ENCODE measurements around the gene GNAZ. TPM values are rescaled to one million over a fixed set of nuclear protein-coding genes. Genes with fewer than 3 reads are reported as not detected.

The GNAZ gene
- total and polyA plus RNA-seq, 5 experiments from 2014 or later = 0.30 to 0.68 (median 0.48) TPM; not detected in 2

- no peaks in the 10 kb centered on the region for H3K9me3 Mint-ChIP-seq
- peak overlapping the region; percentile 17 to 99 (median 96) for H3K27ac Mint-ChIP-seq
- no peaks in the 10 kb centered on the region for H3K27me3 Mint-ChIP-seq
- POLR2A ChIA-PET = interaction anchor here (0.7 to 2.8 kb wide), 5 partner anchors 21 to 387 kb away, joined by 3 to 12 read pairs (median 5); no protein-coding TSS in a partner anchor
- peak overlapping the region in 1 of 10 donors; percentile 18 for H3K4me3 Mint-ChIP-seq
- ATAC-seq (no peak), DNase-seq (no peak)
- H3K4me1 Mint-ChIP-seq = peaks cover 19 to 92% (median 74%) of the 10 kb centered on the region in 4 donors
- H3K36me3 Mint-ChIP-seq = no peaks in the 10 kb centered on the region
Observed at GRCh38 chr22:23140385-23140784, 70.1 kb downstream of the GNAZ start.

- H3K27ac Mint-ChIP-seq = peak overlapping the region; percentile 90 to 99 (median 98)
- no peaks in the 10 kb centered on the region for H3K27me3 Mint-ChIP-seq
- H3K9me3 Mint-ChIP-seq = no peaks in the 10 kb centered on the region
- H3K4me1 Mint-ChIP-seq = peaks cover 22 to 79% (median 68%) of the 10 kb centered on the region in 4 donors
- H3K4me3 Mint-ChIP-seq = peak overlapping the region; percentile 76 to 86 (median 82)
- H3K36me3 Mint-ChIP-seq = no peaks in the 10 kb centered on the region
- DNase-seq (no peak), ATAC-seq (no peak)
- POLR2A ChIA-PET = interaction anchor here (1.0 to 2.0 kb wide), 3 partner anchors 10 to 38 kb away, joined by 4 to 6 read pairs (median 5); partner anchors contain the start of gene BCR
Observed at GRCh38 chr22:23142546-23143105, 72.3 kb downstream of the GNAZ start.

GRCh38 chr22:23143119-23143518, 72.8 kb downstream of the GNAZ start:
- Mint-ChIP-seq H3K4me3 (peak overlapping the region in 7 of 10 donors; percentile 76 to 86 (median 81)), H3K9me3 (no peaks in the 10 kb centered on the region), H3K36me3 (no peaks in the 10 kb centered on the region), H3K4me1 (peaks cover 19 to 74% (median 64%) of the 10 kb centered on the region in 4 donors), H3K27ac (peak overlapping the region; percentile 77 to 99 (median 98)), H3K27me3 (no peaks in the 10 kb centered on the region)
- DNase-seq (no peak), ATAC-seq (no peak)
- POLR2A ChIA-PET = interaction anchor here (1.6 to 2.4 kb wide), 2 partner anchors 10 to 38 kb away, joined by 5 to 17 read pairs; partner anchors contain the start of gene BCR

- H3K9me3 Mint-ChIP-seq = no peaks in the 10 kb centered on the region
- peaks cover 17 to 61% (median 53%) of the 10 kb centered on the region in 4 donors for H3K4me1 Mint-ChIP-seq
- H3K4me3 Mint-ChIP-seq = peak overlapping the region; percentile 29 to 86 (median 80)
- H3K27ac Mint-ChIP-seq = peak overlapping the region; percentile 82 to 99 (median 96)
- POLR2A ChIA-PET = interaction anchor here (0.7 to 2.4 kb wide), 6 partner anchors 9 to 75 kb away, joined by 3 to 17 read pairs (median 4); partner anchors contain the start of gene GNAZ
- DNase-seq = no peak
- ATAC-seq = no peak
- H3K27me3 Mint-ChIP-seq = no peaks in the 10 kb centered on the region
- no peaks in the 10 kb centered on the region for H3K36me3 Mint-ChIP-seq
Observed at GRCh38 chr22:23144432-23144831, 74.1 kb downstream of the GNAZ start.

GRCh38 chr22:23144932-23145877, 74.9 kb downstream of the GNAZ start, which contains the start of gene RAB36:
TSS of gene RAB36 (plus strand) at chr22:23145477. CDS start at chr22:23146617, 1,140 bp downstream.
- H3K27me3 Mint-ChIP-seq = no peaks in the 10 kb centered on the region
- no peaks in the 10 kb centered on the region for H3K9me3 Mint-ChIP-seq
- ATAC-seq (peak; percentile 48), DNase-seq (peak; percentile 81 to 97 (median 90))
- peak within 1 kb of the TSS; percentile 82 to 99 (median 96) for H3K27ac Mint-ChIP-seq
- peak within 1 kb of the TSS; percentile 69 to 90 (median 82) for H3K4me3 Mint-ChIP-seq
- H3K4me1 Mint-ChIP-seq = peaks cover 21 to 55% (median 53%) of the 10 kb centered on the region in 4 donors
- peaks cover 0 to 4% (median 0%) of the 10 kb centered on the region in 3 donors for H3K36me3 Mint-ChIP-seq
- POLR2A ChIA-PET = interaction anchor here (0.6 to 2.4 kb wide), 8 partner anchors 8 to 425 kb away, joined by 3 to 17 read pairs (median 4); partner anchors contain the start of gene GNAZ

- Mint-ChIP-seq H3K4me1 (peaks cover 21 to 53% (median 47%) of the 10 kb centered on the region in 4 donors), H3K4me3 (peak overlapping the region; percentile 69 to 90 (median 82)), H3K36me3 (peaks cover 0 to 4% (median 0%) of the 10 kb centered on the region in 3 donors), H3K9me3 (no peaks in the 10 kb centered on the region), H3K27me3 (no peaks in the 10 kb centered on the region), H3K27ac (peak overlapping the region; percentile 82 to 99 (median 96))
- ATAC-seq (no peak), DNase-seq (peak in 1 of 10 donors; percentile 6)
- POLR2A ChIA-PET = interaction anchor here (1.2 to 2.4 kb wide), 3 partner anchors 7 to 13 kb away, joined by 3 to 17 read pairs (median 5); no protein-coding TSS in a partner anchor
Observed at GRCh38 chr22:23145878-23146470, 75.7 kb downstream of the GNAZ start.

- POLR2A ChIA-PET = interaction anchor here (1.2 to 1.4 kb wide), 2 partner anchors 9 to 14 kb away, joined by 3 to 5 read pairs; no protein-coding TSS in a partner anchor
- DNase-seq = no peak
- peak overlapping the region; percentile 82 to 99 (median 96) for H3K27ac Mint-ChIP-seq
- ATAC-seq = no peak
- H3K4me1 Mint-ChIP-seq = peaks cover 19 to 48% (median 40%) of the 10 kb centered on the region in 4 donors
- no peaks in the 10 kb centered on the region for H3K27me3 Mint-ChIP-seq
- H3K4me3 Mint-ChIP-seq = peak overlapping the region in 6 of 10 donors; percentile 30 to 71 (median 36)
- peaks cover 0 to 4% (median 0%) of the 10 kb centered on the region in 3 donors for H3K36me3 Mint-ChIP-seq
- no peaks in the 10 kb centered on the region for H3K9me3 Mint-ChIP-seq
Observed at GRCh38 chr22:23146478-23147205, 76.3 kb downstream of the GNAZ start.

- Mint-ChIP-seq H3K4me1 (peaks cover 15 to 40% (median 34%) of the 10 kb centered on the region in 4 donors), H3K27ac (peak overlapping the region; percentile 8 to 98 (median 46)), H3K4me3 (peak overlapping the region in 1 of 10 donors; percentile 16), H3K9me3 (no peaks in the 10 kb centered on the region), H3K27me3 (no peaks in the 10 kb centered on the region), H3K36me3 (peaks cover 0 to 4% (median 0%) of the 10 kb centered on the region in 3 donors)
- no peak for DNase-seq
- no peak for ATAC-seq
- POLR2A ChIA-PET = no interaction called here
Observed at GRCh38 chr22:23147617-23148387, 77.5 kb downstream of the GNAZ start.

- POLR2A ChIA-PET = no interaction called here
- H3K27ac Mint-ChIP-seq = peak overlapping the region in 4 of 10 donors; percentile 28 to 61 (median 45)
- no peak overlapping the region for H3K4me3 Mint-ChIP-seq
- DNase-seq = no peak
- H3K9me3 Mint-ChIP-seq = no peaks in the 10 kb centered on the region
- no peak for ATAC-seq
- no peaks in the 10 kb centered on the region for H3K27me3 Mint-ChIP-seq
- peaks cover 0 to 4% (median 0%) of the 10 kb centered on the region in 3 donors for H3K36me3 Mint-ChIP-seq
- H3K4me1 Mint-ChIP-seq = peaks cover 14 to 38% (median 33%) of the 10 kb centered on the region in 4 donors
Observed at GRCh38 chr22:23149743-23150238, 79.5 kb downstream of the GNAZ start.

- Mint-ChIP-seq H3K27me3 (no peaks in the 10 kb centered on the region), H3K9me3 (no peaks in the 10 kb centered on the region), H3K4me3 (peak overlapping the region in 1 of 10 donors; percentile 10), H3K4me1 (peaks cover 13 to 34% (median 25%) of the 10 kb centered on the region in 4 donors), H3K27ac (peak overlapping the region in 5 of 10 donors; percentile 2 to 86 (median 59)), H3K36me3 (peaks cover 0 to 4% (median 0%) of the 10 kb centered on the region in 3 donors)
- POLR2A ChIA-PET = no interaction called here
- DNase-seq (no peak), ATAC-seq (no peak)
Observed at GRCh38 chr22:23150762-23151161, 80.4 kb downstream of the GNAZ start.
